Thoracic aorta (tissue), 2 donors: ENCODE data around the gene EMC10. TPM values are rescaled to one million over a fixed set of nuclear protein-coding genes. Genes with fewer than 3 reads are reported as not detected.

Source experiments
- ATAC-seq: fragments of 150-250 bp; one replicate; pipeline ENCODE4 v1.8.0; 2017; ENCODE audit warnings: low read depth; ENCODE audit not compliant: insufficient number of reproducible peaks, low FRiP score
- DNase-seq: peaks from one replicate; pipeline ENCODE4 v3.0.0-alpha.2; 2020; ENCODE audit warnings: low spot score
- H3K27ac ChIP-seq, 2 donors: fragments of 200-600 bp; sonication (generic); 1 replicate in 1 of 2; 2 replicates in 1 of 2; pipeline ENCODE4 v1.5.1; 2016; ENCODE audit warnings: mild to moderate bottlenecking in 2 of 2, moderate library complexity in 2 of 2
- H3K27me3 ChIP-seq: fragments of 200-600 bp; sonication (generic); replicated peaks from 2 replicates; pipeline ENCODE4 v1.6.0; 2016; ENCODE audit warnings: mild to moderate bottlenecking; ENCODE audit not compliant: insufficient read depth
- H3K36me3 ChIP-seq: fragments of 200-600 bp; sonication (generic); one replicate; pipeline ENCODE4 v1.5.1; 2016
- H3K4me1 ChIP-seq, 2 donors: fragments of 200-600 bp; sonication (generic); 1 replicate in 1 of 2; 2 replicates in 1 of 2; pipeline versions ENCODE4 v1.5.1 to v1.6.0; 2016; ENCODE audit warnings: low read depth in 2 of 2, mild to moderate bottlenecking in 1 of 2; ENCODE audit not compliant: control insufficient read depth in 1 of 2
- H3K4me3 ChIP-seq: fragments of 200-600 bp; sonication (generic); 2 replicates; pipeline ENCODE4 v1.5.1; 2016; ENCODE audit warnings: mild to moderate bottlenecking
- H3K9me3 ChIP-seq: fragments of 200-600 bp; sonication (generic); 2 replicates; pipeline ENCODE4 v1.5.1; 2016
- total RNA-seq, 2 donors: library from RNA; depleted of rRNA; stranded (reverse); fragments of >200 nt; gene quantifications; one replicate each; pipeline versions ENCODE4 v1.1.0 to v1.2.3, GENCODE V29; 2016
- TF ChIP-seq, protein P1 (sequence below): fragments of 200-600 bp; sonication (generic); IDR thresholded peaks from one replicate; pipeline ENCODE4 v1.5.1; 2019; ENCODE audit warnings: antibody characterized with exemption

Gene EMC10
- total RNA-seq, 2 donors from 2014 or later: 85.6 to 139 TPM

GRCh38 chr19:50490991-50491472 lies 14.7 kb downstream of the EMC10 start:
- ATAC-seq (no peak), DNase-seq (no peak)

GRCh38 chr19:50492303-50493052 lies 16.2 kb downstream of the EMC10 start:
- no peak for DNase-seq
- Histone ChIP-seq H3K4me3 (no peak overlapping the region), H3K27me3 (no peaks in the 10 kb centered on the region), H3K9me3 (no peaks in the 10 kb centered on the region), H3K4me1 (no peaks in the 10 kb centered on the region), H3K27ac (no peak overlapping the region), H3K36me3 (no peaks in the 10 kb centered on the region)
- TF ChIP-seq, protein P1, sequence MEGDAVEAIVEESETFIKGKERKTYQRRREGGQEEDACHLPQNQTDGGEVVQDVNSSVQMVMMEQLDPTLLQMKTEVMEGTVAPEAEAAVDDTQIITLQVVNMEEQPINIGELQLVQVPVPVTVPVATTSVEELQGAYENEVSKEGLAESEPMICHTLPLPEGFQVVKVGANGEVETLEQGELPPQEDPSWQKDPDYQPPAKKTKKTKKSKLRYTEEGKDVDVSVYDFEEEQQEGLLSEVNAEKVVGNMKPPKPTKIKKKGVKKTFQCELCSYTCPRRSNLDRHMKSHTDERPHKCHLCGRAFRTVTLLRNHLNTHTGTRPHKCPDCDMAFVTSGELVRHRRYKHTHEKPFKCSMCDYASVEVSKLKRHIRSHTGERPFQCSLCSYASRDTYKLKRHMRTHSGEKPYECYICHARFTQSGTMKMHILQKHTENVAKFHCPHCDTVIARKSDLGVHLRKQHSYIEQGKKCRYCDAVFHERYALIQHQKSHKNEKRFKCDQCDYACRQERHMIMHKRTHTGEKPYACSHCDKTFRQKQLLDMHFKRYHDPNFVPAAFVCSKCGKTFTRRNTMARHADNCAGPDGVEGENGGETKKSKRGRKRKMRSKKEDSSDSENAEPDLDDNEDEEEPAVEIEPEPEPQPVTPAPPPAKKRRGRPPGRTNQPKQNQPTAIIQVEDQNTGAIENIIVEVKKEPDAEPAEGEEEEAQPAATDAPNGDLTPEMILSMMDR: no peak
- ATAC-seq: no peak

More at GRCh38 chr19:50490991-50491472, 14.7 kb downstream of the EMC10 start:
- Histone ChIP-seq H3K9me3 (no peaks in the 10 kb centered on the region), H3K27ac (no peak overlapping the region), H3K4me1 (no peaks in the 10 kb centered on the region), H3K27me3 (no peaks in the 10 kb centered on the region), H3K4me3 (no peak overlapping the region), H3K36me3 (no peaks in the 10 kb centered on the region)
- TF ChIP-seq, protein P1: no peak

DNA sequence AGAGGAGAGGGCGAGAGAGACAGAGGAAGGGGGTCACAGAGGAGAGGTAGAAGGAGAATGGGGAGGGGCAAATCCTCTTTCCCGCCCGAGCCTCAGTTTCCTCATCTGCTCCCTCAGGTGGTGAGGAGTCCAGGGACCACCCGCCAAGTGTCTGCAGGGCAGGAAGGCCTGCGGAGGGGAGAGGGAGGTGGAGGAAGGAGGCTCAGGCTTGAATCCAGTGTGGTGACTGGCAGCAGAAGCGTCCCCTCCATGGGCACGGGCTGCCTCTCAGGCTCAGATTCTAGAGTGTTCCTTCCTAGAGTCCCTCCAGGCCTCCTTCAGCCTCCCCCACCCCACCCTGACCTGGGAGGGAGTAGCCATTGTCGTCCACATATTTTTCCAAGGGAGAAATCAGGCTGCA lies 16.9 kb downstream of the EMC10 start:
- H3K4me1 ChIP-seq: no peaks in the 10 kb centered on the region
- TF ChIP-seq, protein P1: no peak
- H3K27ac ChIP-seq: no peak overlapping the region
- H3K27me3 ChIP-seq: no peaks in the 10 kb centered on the region
- ATAC-seq (no peak), DNase-seq (no peak)
- H3K9me3 ChIP-seq: no peaks in the 10 kb centered on the region
- no peaks in the 10 kb centered on the region for H3K36me3 ChIP-seq
- no peak overlapping the region for H3K4me3 ChIP-seq

GRCh38 chr19:50494186-50495019 lies 18.1 kb downstream of the EMC10 start:
- TF ChIP-seq, protein P1: no peak
- Histone ChIP-seq H3K27ac (no peak overlapping the region), H3K4me3 (no peak overlapping the region), H3K9me3 (no peaks in the 10 kb centered on the region), H3K27me3 (no peaks in the 10 kb centered on the region), H3K36me3 (no peaks in the 10 kb centered on the region), H3K4me1 (no peaks in the 10 kb centered on the region)
- no peak for ATAC-seq
- no peak for DNase-seq

- Histone ChIP-seq H3K27me3 (no peaks in the 10 kb centered on the region), H3K4me3 (no peak overlapping the region), H3K27ac (no peak overlapping the region), H3K4me1 (no peaks in the 10 kb centered on the region), H3K9me3 (no peaks in the 10 kb centered on the region), H3K36me3 (no peaks in the 10 kb centered on the region)
- DNase-seq (no peak), ATAC-seq (no peak)
- TF ChIP-seq, protein P1: no peak
Measured at GRCh38 chr19:50495020-50495531, 18.8 kb downstream of the EMC10 start.
